ENCODE measurements around the gene ANKRD40CL.

DNA sequence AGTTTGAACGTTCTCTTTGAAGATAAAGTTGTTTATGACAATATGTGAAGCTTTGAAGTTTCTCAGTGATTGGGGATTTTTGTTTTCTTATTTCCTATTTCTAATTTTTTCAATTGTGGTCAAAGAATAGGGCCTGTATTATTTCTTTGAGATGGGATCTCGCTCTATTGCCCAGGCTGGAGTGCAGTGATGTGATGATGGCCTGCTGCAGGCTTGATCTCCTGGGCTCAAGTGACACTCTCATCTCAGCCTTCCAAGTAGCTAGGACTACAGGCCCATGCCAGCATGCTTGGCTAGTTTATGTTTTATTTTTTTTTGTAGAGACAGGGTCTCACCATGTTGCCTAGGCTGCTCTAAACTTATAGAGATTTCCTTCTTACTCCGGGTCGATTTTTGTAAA lies 11.7 kb upstream of the ANKRD40CL start:
- TF ChIP-seq, protein P1, sequence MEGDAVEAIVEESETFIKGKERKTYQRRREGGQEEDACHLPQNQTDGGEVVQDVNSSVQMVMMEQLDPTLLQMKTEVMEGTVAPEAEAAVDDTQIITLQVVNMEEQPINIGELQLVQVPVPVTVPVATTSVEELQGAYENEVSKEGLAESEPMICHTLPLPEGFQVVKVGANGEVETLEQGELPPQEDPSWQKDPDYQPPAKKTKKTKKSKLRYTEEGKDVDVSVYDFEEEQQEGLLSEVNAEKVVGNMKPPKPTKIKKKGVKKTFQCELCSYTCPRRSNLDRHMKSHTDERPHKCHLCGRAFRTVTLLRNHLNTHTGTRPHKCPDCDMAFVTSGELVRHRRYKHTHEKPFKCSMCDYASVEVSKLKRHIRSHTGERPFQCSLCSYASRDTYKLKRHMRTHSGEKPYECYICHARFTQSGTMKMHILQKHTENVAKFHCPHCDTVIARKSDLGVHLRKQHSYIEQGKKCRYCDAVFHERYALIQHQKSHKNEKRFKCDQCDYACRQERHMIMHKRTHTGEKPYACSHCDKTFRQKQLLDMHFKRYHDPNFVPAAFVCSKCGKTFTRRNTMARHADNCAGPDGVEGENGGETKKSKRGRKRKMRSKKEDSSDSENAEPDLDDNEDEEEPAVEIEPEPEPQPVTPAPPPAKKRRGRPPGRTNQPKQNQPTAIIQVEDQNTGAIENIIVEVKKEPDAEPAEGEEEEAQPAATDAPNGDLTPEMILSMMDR (IDR thresholded peaks at IDR 0.05; ENCODE audit: low read depth, low read length), result no peak
- no peak for TF ChIP-seq EZH2phosphoT487 (IDR thresholded peaks at IDR 0.05; ENCODE audit: low read depth)

All from OCI-LY3 (cell line).